HT-29 (cell line): ENCODE results near the gene FOXP1. TPM values are rescaled to one million over a fixed set of nuclear protein-coding genes. Genes with fewer than 3 reads are reported as not detected.

Experiments used
- DNase-seq: peaks from one replicate; pipeline ENCODE4 v3.0.0-alpha.2; 2015; ENCODE audit warnings: low spot score
- total RNA-seq: library from RNA; depleted of rRNA; stranded (reverse); fragments of >200 nt; shearing (Covaris generic); gene quantifications from 2 replicates; pipeline ENCODE4 v1.2.3, GENCODE V29; 2014

FOXP1 gene
- total RNA-seq, 1 experiment from 2014 or later, result 31.0 TPM

- no peak for DNase-seq
Observed at GRCh38 chr3:71214016-71214415, 369.5 kb downstream of the FOXP1 start.

DNA sequence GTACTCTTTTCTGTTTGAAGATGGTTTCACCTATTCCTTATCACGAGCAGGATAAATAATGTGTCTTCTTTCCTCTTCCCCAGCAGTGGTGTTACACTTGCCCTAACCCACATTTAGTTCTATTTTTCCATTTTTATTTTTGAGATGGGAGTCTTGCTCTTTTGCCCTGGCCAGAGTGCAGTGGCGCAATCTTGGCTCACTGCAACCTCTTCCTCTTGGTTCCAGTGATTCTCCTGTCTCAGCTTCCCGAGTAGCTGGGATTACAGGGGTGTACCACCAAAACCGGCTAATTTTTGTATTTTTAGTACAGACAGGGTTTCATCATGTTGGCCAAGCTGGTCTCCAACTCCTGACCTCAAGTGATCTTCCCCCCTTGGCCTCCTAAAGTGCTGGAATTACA, 372.4 kb downstream of the FOXP1 start:
- DNase-seq, result no peak

- no peak for DNase-seq
Observed at GRCh38 chr3:71210257-71211007, 373.1 kb downstream of the FOXP1 start.

DNA sequence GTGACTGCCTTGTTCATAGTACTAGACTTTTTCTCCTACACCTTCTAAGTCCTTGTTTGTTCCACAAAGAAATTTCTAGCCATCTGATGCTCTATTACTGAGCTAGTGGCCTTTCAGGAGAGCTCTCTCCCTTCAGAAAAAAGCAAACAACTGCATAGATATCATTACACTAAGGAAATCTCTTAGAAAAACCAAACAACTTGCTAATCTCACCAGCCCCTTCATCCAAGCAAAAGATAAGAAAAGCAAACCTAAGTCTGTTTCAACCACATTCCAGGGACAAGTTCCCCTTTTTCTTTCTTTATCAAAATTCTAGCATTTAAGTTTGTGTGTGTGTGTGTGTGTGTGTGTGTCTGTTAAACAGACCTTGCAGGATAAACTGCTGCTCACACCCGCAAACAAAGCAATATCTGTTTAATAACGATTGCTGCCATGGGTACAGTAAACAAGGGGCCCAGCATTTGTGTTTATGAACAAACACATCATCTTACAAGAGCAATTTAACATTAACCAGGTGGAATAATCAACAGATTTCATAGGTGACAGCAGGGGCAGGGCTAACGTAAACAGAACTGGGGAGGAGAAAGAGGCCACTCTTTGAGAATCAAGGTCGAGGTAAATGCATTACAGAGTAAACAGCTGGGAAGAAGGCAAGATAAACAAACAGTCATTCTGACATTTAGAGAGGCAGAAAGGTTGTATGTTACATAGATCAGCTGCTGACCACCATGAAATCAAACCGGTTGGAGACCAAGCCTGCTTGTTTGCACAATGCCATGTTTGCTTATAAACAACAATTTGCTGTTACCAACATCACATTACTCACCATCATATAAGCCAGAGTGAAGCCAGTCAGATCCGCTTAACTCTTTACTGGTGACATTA, 375.1 kb downstream of the FOXP1 start:
- peak; percentile 68 for DNase-seq

DNA sequence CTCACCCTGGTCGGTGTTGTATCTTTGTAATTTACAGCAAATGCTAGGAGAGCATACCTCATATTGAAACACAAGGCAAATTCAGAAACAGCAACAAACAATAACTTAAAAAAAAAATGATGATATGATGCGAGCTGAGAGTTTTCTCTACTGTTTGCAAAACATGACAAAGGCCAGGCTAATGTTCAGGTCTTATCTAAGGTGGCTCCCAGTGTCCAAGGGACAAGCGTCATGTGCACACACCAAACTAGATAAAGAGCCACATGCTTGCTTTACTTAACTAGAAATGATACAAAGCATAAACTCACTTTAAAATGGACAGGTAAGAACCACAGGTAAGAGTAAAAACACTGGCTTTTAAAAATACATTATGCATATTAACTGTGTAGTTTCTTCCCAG, 375.9 kb downstream of the FOXP1 start:
- no peak for DNase-seq

- no peak for DNase-seq
Observed at GRCh38 chr3:71206305-71207165, 377.0 kb downstream of the FOXP1 start.

DNA sequence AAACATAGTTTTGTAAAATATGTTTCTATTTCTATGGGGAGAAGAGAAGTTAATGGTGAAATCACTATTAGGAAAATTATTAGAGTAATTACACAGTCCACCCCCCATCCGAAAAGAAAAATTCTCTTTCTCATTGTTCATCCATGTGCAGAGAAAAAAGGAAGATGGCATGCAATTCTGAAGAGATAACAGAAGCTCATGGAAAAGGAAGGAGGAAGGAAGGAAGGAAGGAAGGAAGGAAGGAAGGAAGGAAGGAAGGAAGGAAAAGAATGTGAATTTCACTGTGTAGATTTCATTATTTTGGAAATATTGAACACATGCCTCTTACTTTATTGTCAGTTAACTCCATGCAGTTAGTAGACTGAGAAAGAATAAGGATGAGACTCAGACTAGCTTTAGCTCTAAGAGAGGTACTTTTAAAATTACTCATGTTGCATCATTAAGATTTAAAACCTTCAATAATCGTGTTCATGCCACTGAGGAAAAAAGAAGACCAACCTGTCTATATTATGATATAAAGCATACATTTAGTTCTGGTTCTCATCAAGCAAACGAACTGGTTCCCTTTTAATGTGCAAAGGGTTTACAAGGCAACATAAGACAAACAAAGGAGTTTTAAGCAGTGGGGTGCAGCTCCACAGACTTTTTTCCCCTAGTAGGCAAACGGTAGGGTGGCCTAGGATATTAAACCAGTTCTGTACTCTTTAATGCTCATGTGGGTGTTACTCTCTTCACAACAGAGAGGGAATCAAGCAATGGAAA, 379.6 kb downstream of the FOXP1 start:
- DNase-seq, result no peak

DNA sequence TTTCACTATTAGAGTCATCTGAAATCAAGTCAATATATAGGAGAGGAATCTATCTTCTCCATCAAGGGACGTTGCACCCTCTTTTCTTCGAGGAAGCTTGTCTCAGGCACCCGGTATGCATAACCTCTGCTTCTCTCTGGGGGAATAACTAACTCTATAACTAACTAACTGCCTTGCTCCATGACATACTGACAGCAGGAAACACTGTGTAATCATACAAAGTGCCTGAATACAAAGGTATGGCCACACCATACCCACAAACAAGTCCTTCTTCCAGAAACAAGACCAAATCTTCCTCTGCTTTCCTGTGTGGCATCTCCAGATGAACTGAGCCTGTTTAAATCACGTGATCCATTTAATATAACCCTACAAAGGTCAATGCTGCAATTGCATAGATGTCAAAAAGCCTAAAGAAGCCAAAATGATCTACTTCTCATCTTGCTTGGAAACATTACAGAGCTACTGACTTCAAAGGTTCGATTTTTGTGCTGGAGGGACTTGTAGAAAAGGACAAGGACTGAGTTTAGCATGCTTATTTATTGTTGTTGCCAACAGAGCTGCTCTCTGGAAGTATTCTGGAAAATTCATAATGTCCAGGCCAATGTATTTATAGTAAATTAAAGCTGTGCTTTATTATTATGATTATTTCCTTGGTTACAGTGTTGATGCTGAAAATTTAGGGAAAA, 380.5 kb downstream of the FOXP1 start:
- DNase-seq, result no peak

DNA sequence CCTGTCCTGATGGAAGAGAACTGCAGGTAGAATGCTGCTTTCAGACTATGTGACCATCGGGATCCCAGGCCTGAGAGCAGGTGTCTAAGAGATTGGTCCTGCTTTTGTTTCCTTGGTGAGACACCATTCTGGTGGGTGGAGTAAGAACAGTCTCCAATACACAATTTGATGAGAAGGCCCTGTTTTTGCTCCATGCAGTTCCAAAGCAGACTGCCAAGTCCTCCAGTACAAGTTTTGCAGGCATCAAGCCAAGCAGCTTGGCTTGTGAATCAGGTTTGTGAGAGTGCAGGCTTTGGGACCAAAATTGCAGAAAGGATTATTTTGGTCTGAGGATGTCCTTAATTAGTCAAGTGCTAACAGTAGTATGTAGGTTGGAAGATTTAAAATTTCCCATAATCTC, 381.6 kb downstream of the FOXP1 start:
- no peak for DNase-seq

DNA sequence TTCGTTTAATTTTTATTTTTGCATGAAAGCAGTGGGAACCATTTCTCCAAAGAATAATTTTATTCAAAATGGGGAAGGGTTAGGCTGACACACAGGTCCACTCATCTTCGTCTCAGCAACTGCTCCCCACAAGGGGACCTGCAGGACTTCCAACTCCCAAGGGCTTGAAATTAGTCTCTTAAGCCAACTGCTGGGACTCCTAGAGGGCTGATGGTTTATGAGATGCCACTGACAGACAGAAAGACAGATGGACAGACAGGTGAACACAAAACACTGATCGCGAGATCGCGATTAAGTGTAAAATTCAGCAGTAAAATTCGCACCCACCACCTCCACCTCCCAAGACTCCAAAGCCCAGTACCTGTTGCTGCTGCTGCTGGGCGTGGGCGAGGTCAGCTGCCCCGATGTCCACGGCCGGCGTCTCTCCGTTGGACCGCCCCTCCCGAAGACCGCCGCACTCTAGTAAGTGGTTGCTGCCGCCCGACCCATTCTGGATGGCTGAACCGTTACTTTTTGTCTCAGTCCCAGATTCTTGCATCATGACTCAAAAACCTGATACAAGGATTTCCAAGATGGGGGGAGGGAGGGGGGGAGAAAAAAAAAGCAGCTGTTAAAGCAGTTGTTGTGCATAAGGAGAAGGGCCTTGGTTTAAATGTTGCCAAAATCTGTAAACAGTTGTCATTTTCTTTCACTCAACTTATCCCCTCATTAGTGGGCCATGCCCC, 385.5 kb downstream of the FOXP1 start:
- DNase-seq, result no peak

DNA sequence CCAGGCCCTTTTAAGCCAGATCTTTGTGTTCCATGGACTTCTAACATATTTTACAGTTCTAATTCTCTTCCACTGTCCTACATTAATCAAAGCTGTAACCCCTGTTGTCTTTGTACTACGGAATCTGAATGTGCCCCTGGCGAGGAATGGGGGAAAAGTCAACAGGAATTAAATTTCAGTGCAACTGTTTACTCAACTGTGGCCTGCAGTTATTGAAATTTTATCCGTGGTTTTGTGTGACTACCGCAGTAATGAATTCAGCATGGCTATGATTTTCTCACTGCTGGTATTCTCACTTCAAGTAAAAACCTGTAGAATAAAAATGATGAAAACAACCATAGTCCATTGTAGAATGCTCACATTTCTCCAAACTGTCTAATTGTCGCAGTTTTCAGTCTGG, 388.0 kb downstream of the FOXP1 start:
- no peak for DNase-seq

- no peak for DNase-seq
Observed at GRCh38 chr3:71194785-71195184, 388.7 kb downstream of the FOXP1 start.

DNA sequence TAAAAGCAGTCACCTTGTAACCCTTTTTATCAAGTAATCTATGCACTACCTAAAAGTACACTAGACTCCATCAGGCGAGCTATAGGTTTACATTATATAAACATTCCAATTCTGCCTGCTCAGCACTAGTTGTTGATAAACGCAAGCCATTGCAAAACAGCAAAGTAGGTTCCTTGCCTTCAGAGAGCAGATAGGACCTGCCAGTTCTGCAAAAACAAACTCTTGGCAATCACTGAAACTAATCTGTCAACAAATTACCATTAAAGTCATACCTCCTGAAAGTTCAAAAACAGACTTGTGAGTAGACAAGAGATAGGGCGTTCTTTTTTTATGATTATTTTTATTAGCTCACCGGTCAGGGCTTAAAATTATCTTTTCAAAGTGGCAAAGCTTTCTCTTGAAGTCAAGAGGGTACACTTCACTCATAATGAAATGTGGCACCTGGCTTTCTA, 392.5 kb downstream of the FOXP1 start:
- DNase-seq, result no peak

- DNase-seq, result no peak
Observed at GRCh38 chr3:71189480-71189879, 394.0 kb downstream of the FOXP1 start.

GRCh38 chr3:71187715-71188114, 395.8 kb downstream of the FOXP1 start:
- DNase-seq, result no peak

- DNase-seq, result no peak
Observed at GRCh38 chr3:71186801-71187200, 396.7 kb downstream of the FOXP1 start.

- DNase-seq, result no peak
Observed at GRCh38 chr3:71185733-71186455, 397.6 kb downstream of the FOXP1 start.

GRCh38 chr3:71184252-71184651, 399.3 kb downstream of the FOXP1 start:
- no peak for DNase-seq

DNA sequence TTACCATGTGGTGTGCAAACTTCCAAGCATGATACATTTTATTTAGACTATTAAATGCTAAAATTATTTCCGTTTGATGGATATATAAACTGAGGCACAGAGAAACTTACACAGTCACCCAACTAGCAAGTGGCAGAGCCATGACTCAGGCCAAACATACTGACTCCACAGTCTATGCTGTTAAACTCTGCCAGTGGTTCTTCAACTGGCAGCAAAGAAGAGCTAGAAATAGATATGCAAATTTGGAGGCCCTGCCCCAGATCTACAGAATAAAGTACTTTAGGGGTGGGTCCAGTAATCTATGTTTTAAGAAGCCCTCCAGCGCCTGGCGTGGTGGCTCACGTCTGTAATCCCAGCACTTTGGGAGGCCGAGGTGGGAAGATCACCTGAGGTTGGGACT, 400.0 kb downstream of the FOXP1 start:
- DNase-seq, result no peak
